ENCODE results near the gene TENM4.

GRCh38 chr11:79074547-79074946, 366.3 kb downstream of the TENM4 start:
- TF ChIP-seq, protein P1, sequence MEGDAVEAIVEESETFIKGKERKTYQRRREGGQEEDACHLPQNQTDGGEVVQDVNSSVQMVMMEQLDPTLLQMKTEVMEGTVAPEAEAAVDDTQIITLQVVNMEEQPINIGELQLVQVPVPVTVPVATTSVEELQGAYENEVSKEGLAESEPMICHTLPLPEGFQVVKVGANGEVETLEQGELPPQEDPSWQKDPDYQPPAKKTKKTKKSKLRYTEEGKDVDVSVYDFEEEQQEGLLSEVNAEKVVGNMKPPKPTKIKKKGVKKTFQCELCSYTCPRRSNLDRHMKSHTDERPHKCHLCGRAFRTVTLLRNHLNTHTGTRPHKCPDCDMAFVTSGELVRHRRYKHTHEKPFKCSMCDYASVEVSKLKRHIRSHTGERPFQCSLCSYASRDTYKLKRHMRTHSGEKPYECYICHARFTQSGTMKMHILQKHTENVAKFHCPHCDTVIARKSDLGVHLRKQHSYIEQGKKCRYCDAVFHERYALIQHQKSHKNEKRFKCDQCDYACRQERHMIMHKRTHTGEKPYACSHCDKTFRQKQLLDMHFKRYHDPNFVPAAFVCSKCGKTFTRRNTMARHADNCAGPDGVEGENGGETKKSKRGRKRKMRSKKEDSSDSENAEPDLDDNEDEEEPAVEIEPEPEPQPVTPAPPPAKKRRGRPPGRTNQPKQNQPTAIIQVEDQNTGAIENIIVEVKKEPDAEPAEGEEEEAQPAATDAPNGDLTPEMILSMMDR (IDR thresholded peaks at IDR 0.05): no peak
- TF ChIP-seq CREB1 (CRISPR knock-in tag; IDR thresholded peaks at IDR 0.05) (no peak), ZNF423 (CRISPR knock-in tag; IDR thresholded peaks at IDR 0.05) (no peak)
- TF ChIP-seq, protein P2, sequence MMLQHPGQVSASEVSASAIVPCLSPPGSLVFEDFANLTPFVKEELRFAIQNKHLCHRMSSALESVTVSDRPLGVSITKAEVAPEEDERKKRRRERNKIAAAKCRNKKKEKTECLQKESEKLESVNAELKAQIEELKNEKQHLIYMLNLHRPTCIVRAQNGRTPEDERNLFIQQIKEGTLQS (CRISPR knock-in tag; conservative IDR thresholded peaks at IDR 0.05): no peak

Measured in WTC11 (cell line).